Panc1 (cell line): ENCODE data around the gene ABLIM2. TPM values are rescaled to one million over a fixed set of nuclear protein-coding genes. Genes with fewer than 3 reads are reported as not detected.

Source experiments
- ATAC-seq: fragments of 200-7000 bp; cut with Tn5 transposase; 2 replicates; pipeline ENCODE4 v1.9.1; 2020; ENCODE audit warnings: mild to moderate bottlenecking, moderate library complexity
- BruUV-seq: library from RNA; stranded (reverse); fragments of 400-500 nt; replicated peaks from 2 replicates; lab custom pipeline; 2021; lab: Mats Ljungman, UMichigan
- CTCF ChIA-PET: fragments of 300-600 bp; sonication (Branson Sonifier 250); formaldehyde crosslinking; loops from one replicate; lab custom pipeline; 2022; ENCODE audit warnings: antibody characterized with exemption; lab: Charles Lee
- POLR2A ChIA-PET: fragments of 300-600 bp; sonication (Branson Sonifier 250); formaldehyde crosslinking; loops from one replicate; lab custom pipeline; 2022; ENCODE audit warnings: antibody characterized with exemption; lab: Charles Lee
- DNase-seq: peaks from one replicate; pipeline ENCODE4 v3.0.0-alpha.2; 2010; ENCODE audit warnings: low read depth, low spot score
- H3K27ac ChIP-seq: 2 replicates; pipeline ENCODE4 v1.5.1; 2011; ENCODE audit warnings: mild to moderate bottlenecking, low read length, inconsistent platforms
- H3K27me3 ChIP-seq: fragments of 200-500 bp; sonication (Bioruptor generic); 2 replicates; pipeline ENCODE4 v1.6.0; 2014; ENCODE audit warnings: low read length, inconsistent platforms; ENCODE audit not compliant: control insufficient read depth, insufficient read depth
- H3K36me3 ChIP-seq: fragments of 200-500 bp; sonication (Bioruptor generic); 2 replicates; pipeline ENCODE4 v1.5.1; 2014; ENCODE audit warnings: inconsistent platforms, mild to moderate bottlenecking, low read length, moderate library complexity; ENCODE audit not compliant: control insufficient read depth, insufficient read depth
- H3K4me1 ChIP-seq: 2 replicates; pipeline ENCODE4 v1.5.1; 2011; ENCODE audit warnings: inconsistent platforms, mild to moderate bottlenecking, low read length, moderate library complexity; ENCODE audit not compliant: control insufficient read depth, insufficient read depth
- H3K4me3 ChIP-seq, 2 experiments: 2 replicates each; pipeline ENCODE4 v1.5.1; 2011 to 2012; ENCODE audit warnings: low read depth in 2 of 2, low read length in 2 of 2, mild to moderate bottlenecking in 2 of 2, inconsistent platforms in 1 of 2, moderate library complexity in 1 of 2
- H3K9me3 ChIP-seq: fragments of 200-500 bp; sonication (Bioruptor generic); 2 replicates; pipeline ENCODE4 v1.5.1; 2014; ENCODE audit warnings: low read depth, mild to moderate bottlenecking, inconsistent platforms, low read length, moderate library complexity; ENCODE audit not compliant: control insufficient read depth, insufficient read depth
- POLR2AphosphoS5 ChIP-seq: IDR thresholded peaks from 2 replicates; pipeline ENCODE4 v1.6.1; 2012; ENCODE audit warnings: mild to moderate bottlenecking, low read depth, low read length, moderate library complexity
- SIN3A ChIP-seq: IDR thresholded peaks from 2 replicates; pipeline ENCODE4 v1.6.1; 2012; ENCODE audit warnings: low read depth, mild to moderate bottlenecking, low read length, moderate library complexity, borderline replicate concordance; ENCODE audit not compliant: insufficient read depth
- TCF7L2 ChIP-seq: IDR thresholded peaks from 2 replicates; pipeline ENCODE4 v1.6.1; 2011; ENCODE audit warnings: mild to moderate bottlenecking, low read depth, low read length, inconsistent platforms
- in situ Hi-C: cut with HindIII; loops from 2 replicates; pipeline ENCODE4 v1.10.0; 2016; ENCODE audit warnings: low sequenced_read_pairs, low pct_unique_long_range_greater_than_20kb
- intact Hi-C: fragments of 100-400 bp; cut with micrococcal nuclease; formaldehyde crosslinking; loops from one replicate; pipeline ENCODE4 v1.10.0; 2022; ENCODE audit not compliant: unreplicated experiment
- total RNA-seq: library from RNA; stranded (reverse); gene quantifications from one replicate; pipeline ENCODE4 v1.2.1, GENCODE V29; 2021; ENCODE audit not compliant: unreplicated experiment
- TF ChIP-seq, protein P1 (sequence below), 2 experiments: IDR thresholded peaks; 2 replicates each; pipeline ENCODE4 v1.6.1; 2011 to 2012; ENCODE audit warnings: low read depth in 2 of 2, control low read depth in 1 of 2, low read length in 1 of 2, mild to moderate bottlenecking in 1 of 2, moderate library complexity in 1 of 2; ENCODE audit not compliant: insufficient read depth in 1 of 2
- TF ChIP-seq, protein P2 (sequence below): fragments of 450-650 bp; IDR thresholded peaks from 2 replicates; pipeline ENCODE4 v1.5.1; 2017; ENCODE audit warnings: mild to moderate bottlenecking

ABLIM2 gene
- total RNA-seq, 1 experiment from 2014 or later: 0.64 TPM

DNA sequence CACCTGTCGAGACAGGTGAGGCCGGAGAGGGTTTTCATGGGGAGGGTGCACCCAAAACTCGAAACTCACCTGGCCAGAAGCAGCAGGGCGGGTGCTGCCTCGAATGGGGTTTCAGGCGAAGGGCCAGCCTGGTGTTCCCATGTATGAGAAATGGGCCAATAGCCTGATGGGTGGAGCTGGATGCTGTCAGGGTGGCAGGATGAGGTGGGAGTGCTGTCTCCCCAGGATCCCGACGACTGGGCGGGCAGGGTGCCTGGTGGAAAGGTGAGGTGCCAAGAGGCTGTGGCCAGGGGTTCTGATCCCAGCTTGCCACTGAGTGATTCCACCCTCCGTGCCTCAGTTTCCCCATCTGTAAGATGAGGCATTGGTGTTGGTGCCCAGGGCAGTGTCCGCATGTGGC, 23.7 kb upstream of the ABLIM2 start:
- no peaks in the 10 kb centered on the region for H3K27me3 ChIP-seq
- TF ChIP-seq SIN3A (no peak), POLR2AphosphoS5 (no peak), TCF7L2 (no peak)
- TF ChIP-seq, protein P1, sequence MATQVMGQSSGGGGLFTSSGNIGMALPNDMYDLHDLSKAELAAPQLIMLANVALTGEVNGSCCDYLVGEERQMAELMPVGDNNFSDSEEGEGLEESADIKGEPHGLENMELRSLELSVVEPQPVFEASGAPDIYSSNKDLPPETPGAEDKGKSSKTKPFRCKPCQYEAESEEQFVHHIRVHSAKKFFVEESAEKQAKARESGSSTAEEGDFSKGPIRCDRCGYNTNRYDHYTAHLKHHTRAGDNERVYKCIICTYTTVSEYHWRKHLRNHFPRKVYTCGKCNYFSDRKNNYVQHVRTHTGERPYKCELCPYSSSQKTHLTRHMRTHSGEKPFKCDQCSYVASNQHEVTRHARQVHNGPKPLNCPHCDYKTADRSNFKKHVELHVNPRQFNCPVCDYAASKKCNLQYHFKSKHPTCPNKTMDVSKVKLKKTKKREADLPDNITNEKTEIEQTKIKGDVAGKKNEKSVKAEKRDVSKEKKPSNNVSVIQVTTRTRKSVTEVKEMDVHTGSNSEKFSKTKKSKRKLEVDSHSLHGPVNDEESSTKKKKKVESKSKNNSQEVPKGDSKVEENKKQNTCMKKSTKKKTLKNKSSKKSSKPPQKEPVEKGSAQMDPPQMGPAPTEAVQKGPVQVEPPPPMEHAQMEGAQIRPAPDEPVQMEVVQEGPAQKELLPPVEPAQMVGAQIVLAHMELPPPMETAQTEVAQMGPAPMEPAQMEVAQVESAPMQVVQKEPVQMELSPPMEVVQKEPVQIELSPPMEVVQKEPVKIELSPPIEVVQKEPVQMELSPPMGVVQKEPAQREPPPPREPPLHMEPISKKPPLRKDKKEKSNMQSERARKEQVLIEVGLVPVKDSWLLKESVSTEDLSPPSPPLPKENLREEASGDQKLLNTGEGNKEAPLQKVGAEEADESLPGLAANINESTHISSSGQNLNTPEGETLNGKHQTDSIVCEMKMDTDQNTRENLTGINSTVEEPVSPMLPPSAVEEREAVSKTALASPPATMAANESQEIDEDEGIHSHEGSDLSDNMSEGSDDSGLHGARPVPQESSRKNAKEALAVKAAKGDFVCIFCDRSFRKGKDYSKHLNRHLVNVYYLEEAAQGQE (IDR thresholded peaks at IDR 0.05; ENCODE audit: insufficient read depth in 1 of 2, low read depth in 2 of 2, low read length in 1 of 2): no peak
- TF ChIP-seq, protein P2, sequence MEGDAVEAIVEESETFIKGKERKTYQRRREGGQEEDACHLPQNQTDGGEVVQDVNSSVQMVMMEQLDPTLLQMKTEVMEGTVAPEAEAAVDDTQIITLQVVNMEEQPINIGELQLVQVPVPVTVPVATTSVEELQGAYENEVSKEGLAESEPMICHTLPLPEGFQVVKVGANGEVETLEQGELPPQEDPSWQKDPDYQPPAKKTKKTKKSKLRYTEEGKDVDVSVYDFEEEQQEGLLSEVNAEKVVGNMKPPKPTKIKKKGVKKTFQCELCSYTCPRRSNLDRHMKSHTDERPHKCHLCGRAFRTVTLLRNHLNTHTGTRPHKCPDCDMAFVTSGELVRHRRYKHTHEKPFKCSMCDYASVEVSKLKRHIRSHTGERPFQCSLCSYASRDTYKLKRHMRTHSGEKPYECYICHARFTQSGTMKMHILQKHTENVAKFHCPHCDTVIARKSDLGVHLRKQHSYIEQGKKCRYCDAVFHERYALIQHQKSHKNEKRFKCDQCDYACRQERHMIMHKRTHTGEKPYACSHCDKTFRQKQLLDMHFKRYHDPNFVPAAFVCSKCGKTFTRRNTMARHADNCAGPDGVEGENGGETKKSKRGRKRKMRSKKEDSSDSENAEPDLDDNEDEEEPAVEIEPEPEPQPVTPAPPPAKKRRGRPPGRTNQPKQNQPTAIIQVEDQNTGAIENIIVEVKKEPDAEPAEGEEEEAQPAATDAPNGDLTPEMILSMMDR: no peak
- ChIA-PET CTCF (no interaction called here), POLR2A (no interaction called here)
- no peak overlapping the region for H3K4me3 ChIP-seq
- no peaks in the 10 kb centered on the region for H3K9me3 ChIP-seq
- H3K27ac ChIP-seq: no peak overlapping the region
- BruUV-seq: no TSS peak
- peaks cover 8% of the 10 kb centered on the region for H3K4me1 ChIP-seq
- no peak for DNase-seq
- in situ Hi-C loops: no loop called here
- no peak for ATAC-seq
- no peaks in the 10 kb centered on the region for H3K36me3 ChIP-seq
- intact Hi-C loops: no loop called here

DNA sequence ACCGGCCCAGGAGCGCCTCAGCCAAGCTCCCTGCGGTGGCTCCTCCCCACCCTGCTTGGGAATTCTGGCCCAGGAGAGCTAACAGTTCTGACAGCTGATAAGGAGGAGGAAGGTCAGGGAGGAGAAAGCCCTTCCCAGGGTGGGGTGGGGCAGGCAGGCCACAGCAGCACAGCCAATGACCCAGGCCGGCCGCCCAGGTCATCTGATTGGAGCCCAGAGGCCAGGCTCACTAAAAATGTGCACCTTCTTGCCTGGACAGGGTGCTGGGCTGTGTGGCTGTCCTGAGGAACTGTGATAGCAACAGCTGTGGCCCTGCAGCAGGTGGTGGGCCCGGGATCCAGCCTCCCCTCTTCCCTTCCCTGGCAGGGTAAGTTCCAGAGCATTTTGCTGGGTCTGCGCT, 23.2 kb upstream of the ABLIM2 start:
- H3K27me3 ChIP-seq: no peaks in the 10 kb centered on the region

More for the DNA sequence above, 23.2 kb upstream of the ABLIM2 start:
- ChIA-PET CTCF (no interaction called here), POLR2A (no interaction called here)
- TF ChIP-seq POLR2AphosphoS5: no peak
- no peak for TF ChIP-seq SIN3A
- TF ChIP-seq, protein P2: no peak
- no peak for TF ChIP-seq TCF7L2
- TF ChIP-seq, protein P1 (IDR thresholded peaks at IDR 0.05; ENCODE audit: insufficient read depth in 1 of 2, low read depth in 2 of 2, low read length in 1 of 2): no peak
- no peaks in the 10 kb centered on the region for H3K9me3 ChIP-seq
- H3K4me1 ChIP-seq: peaks cover 8% of the 10 kb centered on the region
- intact Hi-C loops: no loop called here
- H3K4me3 ChIP-seq: no peak overlapping the region
- no TSS peak for BruUV-seq
- H3K27ac ChIP-seq: no peak overlapping the region
- H3K36me3 ChIP-seq: no peaks in the 10 kb centered on the region
- no peak for ATAC-seq
- in situ Hi-C loops: no loop called here
- DNase-seq: no peak
